HEK293 (cell line): Measurements from ENCODE around the gene KRTAP10-12.
A peak's percentile ranks its signal among the peaks of the same experiment; 100 is the strongest.

Source experiments
- CTCF ChIA-PET: fragments of 350-600 bp; formaldehyde crosslinking; extraction: SDS; loops from one replicate; lab custom pipeline; 2021; ENCODE audit warnings: antibody characterized with exemption; lab: Yijun Ruan, JAX
- POLR2A ChIA-PET: fragments of 300-600 bp; formaldehyde crosslinking; extraction: SDS; loops from one replicate; lab custom pipeline; 2020; ENCODE audit warnings: antibody characterized with exemption, inconsistent platforms; lab: Yijun Ruan, JAX
- H3K27ac ChIP-seq: fragments of 200-500 bp; sonication (Bioruptor generic); 2 replicates; pipeline ENCODE4 v1.5.1; 2014; ENCODE audit warnings: low read depth, low read length, control low read depth, inconsistent platforms; ENCODE audit errors: extremely low read depth
- H3K36me3 ChIP-seq, 2 experiments: fragments of 200-500 bp in 1 of 2; sonication (Bioruptor generic) in 1 of 2; 1 replicate in 1 of 2; 2 replicates in 1 of 2; pipeline ENCODE4 v1.5.1; 2014 to 2017; ENCODE audit warnings: inconsistent platforms in 2 of 2, low read length in 2 of 2; ENCODE audit not compliant: control insufficient read depth in 2 of 2, insufficient read depth in 1 of 2
- H3K4me1 ChIP-seq: fragments of 200-500 bp; sonication (Bioruptor generic); 2 replicates; pipeline ENCODE4 v1.5.1; 2014; ENCODE audit warnings: mild to moderate bottlenecking, low read length, inconsistent platforms; ENCODE audit not compliant: control insufficient read depth, insufficient read depth
- H3K4me3 ChIP-seq: 2 replicates; pipeline ENCODE4 v1.5.1; 2011; ENCODE audit warnings: low read depth, mild to moderate bottlenecking, control low read depth, low read length, moderate library complexity
- H3K9me3 ChIP-seq: fragments of 200-500 bp; sonication (Bioruptor generic); 2 replicates; pipeline ENCODE4 v1.5.1; 2014; ENCODE audit warnings: low read depth, low read length, inconsistent platforms; ENCODE audit not compliant: control insufficient read depth, insufficient read depth
- FEZF1 ChIP-seq: fragments of 450-650 bp; formaldehyde crosslinking; IDR thresholded peaks from 2 replicates; pipeline ENCODE4 v1.5.1; 2016; ENCODE audit warnings: missing biosample characterization, missing genetic modification characterization
- IKZF3 ChIP-seq: fragments of 450-650 bp; IDR thresholded peaks from 2 replicates; pipeline ENCODE4 v1.5.0; 2018; ENCODE audit warnings: missing biosample characterization, mild to moderate bottlenecking, missing genetic modification characterization, moderate library complexity
- KLF1 ChIP-seq: fragments of 450-650 bp; formaldehyde crosslinking; IDR thresholded peaks from 2 replicates; pipeline ENCODE4 v1.5.1; 2016; ENCODE audit warnings: missing biosample characterization, missing genetic modification characterization
- KLF7 ChIP-seq: fragments of 450-650 bp; formaldehyde crosslinking; IDR thresholded peaks from 2 replicates; pipeline ENCODE4 v1.5.1; 2016; ENCODE audit warnings: missing biosample characterization, missing genetic modification characterization, borderline replicate concordance
- KLF9 ChIP-seq: fragments of 450-650 bp; formaldehyde crosslinking; IDR thresholded peaks from 2 replicates; pipeline ENCODE4 v1.5.1; 2016; ENCODE audit warnings: missing biosample characterization, missing genetic modification characterization, low read depth
- PBX3 ChIP-seq: sonication (generic); formaldehyde crosslinking; IDR thresholded peaks from 2 replicates; pipeline ENCODE4 v1.8.1; 2022; ENCODE audit warnings: mild to moderate bottlenecking, moderate library complexity, missing genetic modification reagents
- SETDB1 ChIP-seq: IDR thresholded peaks from one replicate; pipeline ENCODE4 v1.6.1; 2017; ENCODE audit warnings: mild to moderate bottlenecking, low read length, moderate library complexity, mixed read lengths; ENCODE audit not compliant: insufficient read length
- SP7 ChIP-seq: fragments of 450-650 bp; formaldehyde crosslinking; IDR thresholded peaks from 2 replicates; pipeline ENCODE4 v1.5.1; 2016; ENCODE audit warnings: missing biosample characterization, missing genetic modification characterization
- TRIM28 ChIP-seq: IDR thresholded peaks from 2 replicates; pipeline ENCODE4 v1.6.1; 2011; ENCODE audit warnings: low read length, control low read depth, borderline replicate concordance
- ZNF112 ChIP-seq: fragments of 450-650 bp; formaldehyde crosslinking; IDR thresholded peaks from 2 replicates; pipeline ENCODE4 v1.5.0; 2017; ENCODE audit warnings: missing biosample characterization, missing genetic modification characterization
- ZNF133 ChIP-seq: fragments of 450-650 bp; formaldehyde crosslinking; IDR thresholded peaks from 2 replicates; pipeline ENCODE4 v1.5.1; 2016; ENCODE audit warnings: missing biosample characterization, missing genetic modification characterization
- ZNF184 ChIP-seq: fragments of 450-650 bp; IDR thresholded peaks from 2 replicates; pipeline ENCODE4 v1.5.1; 2018; ENCODE audit warnings: missing biosample characterization, mild to moderate bottlenecking, missing genetic modification characterization
- ZNF280D ChIP-seq: fragments of 450-650 bp; formaldehyde crosslinking; IDR thresholded peaks from 2 replicates; pipeline ENCODE4 v1.5.1; 2016; ENCODE audit warnings: missing biosample characterization, missing genetic modification characterization
- ZNF311 ChIP-seq: fragments of 450-650 bp; formaldehyde crosslinking; IDR thresholded peaks from 2 replicates; pipeline ENCODE4 v1.5.1; 2017; ENCODE audit warnings: missing biosample characterization, missing genetic modification characterization, borderline replicate concordance
- ZNF350 ChIP-seq: fragments of 450-650 bp; formaldehyde crosslinking; IDR thresholded peaks from 2 replicates; pipeline ENCODE4 v1.5.0; 2017; ENCODE audit warnings: missing biosample characterization, mild to moderate bottlenecking, missing genetic modification characterization
- ZNF404 ChIP-seq: fragments of 450-650 bp; formaldehyde crosslinking; IDR thresholded peaks from 2 replicates; pipeline ENCODE4 v1.5.1; 2017; ENCODE audit warnings: missing biosample characterization, missing genetic modification characterization
- ZNF433 ChIP-seq: fragments of 450-650 bp; formaldehyde crosslinking; IDR thresholded peaks from 2 replicates; pipeline ENCODE4 v1.5.1; 2016; ENCODE audit warnings: missing biosample characterization, missing genetic modification characterization, low read depth
- ZNF529 ChIP-seq: fragments of 450-650 bp; formaldehyde crosslinking; IDR thresholded peaks from 2 replicates; pipeline ENCODE4 v1.5.1; 2017; ENCODE audit warnings: missing genetic modification characterization, missing biosample characterization; ENCODE audit not compliant: insufficient replicate concordance
- ZNF544 ChIP-seq: fragments of 450-650 bp; formaldehyde crosslinking; IDR thresholded peaks from 2 replicates; pipeline ENCODE4 v1.5.0; 2017; ENCODE audit warnings: missing biosample characterization, missing genetic modification characterization
- ZNF585B ChIP-seq: fragments of 450-650 bp; formaldehyde crosslinking; IDR thresholded peaks from 2 replicates; pipeline ENCODE4 v1.5.1; 2016; ENCODE audit warnings: missing biosample characterization, missing genetic modification characterization
- ZNF629 ChIP-seq: fragments of 450-650 bp; formaldehyde crosslinking; IDR thresholded peaks from 2 replicates; pipeline ENCODE4 v1.5.1; 2017; ENCODE audit warnings: missing biosample characterization, missing genetic modification characterization
- ZNF658 ChIP-seq: fragments of 450-650 bp; formaldehyde crosslinking; IDR thresholded peaks from 2 replicates; pipeline ENCODE4; 2016; ENCODE audit warnings: missing biosample characterization, missing genetic modification characterization
- ZNF704 ChIP-seq: fragments of 450-650 bp; formaldehyde crosslinking; IDR thresholded peaks from 2 replicates; pipeline ENCODE4 v1.5.1; 2016; ENCODE audit warnings: missing biosample characterization, missing genetic modification characterization
- ZNF785 ChIP-seq: fragments of 450-650 bp; formaldehyde crosslinking; IDR thresholded peaks from 2 replicates; pipeline ENCODE4 v1.5.1; 2016; ENCODE audit warnings: missing biosample characterization, missing genetic modification characterization
- ZNF843 ChIP-seq: fragments of 450-650 bp; formaldehyde crosslinking; IDR thresholded peaks from 2 replicates; pipeline ENCODE4 v1.5.1; 2016; ENCODE audit warnings: missing biosample characterization, missing genetic modification characterization
- ZSCAN18 ChIP-seq: fragments of 450-650 bp; formaldehyde crosslinking; IDR thresholded peaks from 2 replicates; pipeline ENCODE4 v1.5.1; 2016; ENCODE audit warnings: missing biosample characterization, missing genetic modification characterization
- TF ChIP-seq, protein P1 (sequence below): IDR thresholded peaks from 2 replicates; pipeline ENCODE4 v1.6.1; 2011; ENCODE audit warnings: mild to moderate bottlenecking, low read depth, low read length, borderline replicate concordance
- TF ChIP-seq, protein P2 (sequence below): fragments of 450-650 bp; formaldehyde crosslinking; IDR thresholded peaks from 2 replicates; pipeline ENCODE4 v1.5.1; 2016; ENCODE audit warnings: missing biosample characterization, missing genetic modification characterization

The KRTAP10-12 gene

DNA sequence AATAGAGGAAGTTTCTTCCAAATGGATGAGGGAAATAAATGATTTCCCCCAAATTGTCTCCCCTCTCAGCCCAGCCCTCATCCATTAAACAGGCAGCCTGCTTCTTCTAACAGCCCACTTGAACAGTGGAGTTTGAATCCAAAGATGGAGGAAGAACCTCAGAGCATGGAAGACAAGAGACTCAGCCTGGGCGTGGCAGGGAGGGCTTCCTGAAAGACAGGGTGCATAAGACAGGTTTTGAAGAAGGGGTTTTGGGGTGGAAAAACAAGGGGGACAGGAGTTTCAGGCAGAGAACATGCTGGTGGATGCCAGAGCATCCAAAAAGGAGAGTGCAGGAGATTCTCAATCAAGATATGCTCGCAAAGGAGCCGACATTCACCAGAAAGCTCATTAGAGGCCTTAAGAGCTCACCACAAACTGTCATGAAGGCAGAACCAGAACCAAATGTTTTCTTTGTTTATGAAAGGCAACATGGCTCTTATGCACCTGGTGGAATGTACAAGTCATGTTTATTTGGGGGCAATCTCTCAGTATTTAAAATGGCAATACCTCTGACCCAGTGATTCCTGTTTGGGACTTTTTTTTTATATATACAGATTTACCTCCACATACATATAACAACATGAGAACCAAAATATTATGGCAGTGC, 40.9 kb downstream of the KRTAP10-12 start:
- Histone ChIP-seq H3K36me3 (no peaks in the 10 kb centered on the region), H3K9me3 (no peaks in the 10 kb centered on the region), H3K4me3 (no peak overlapping the region), H3K27ac (no peak overlapping the region), H3K4me1 (no peaks in the 10 kb centered on the region)
- CTCF ChIA-PET, result interaction anchor here (0.6 to 0.8 kb wide), 3 partner anchors 17 to 703 kb away, joined by 3 read pairs; no protein-coding TSS in a partner anchor
- POLR2A ChIA-PET, result no interaction called here
- no peak for TF ChIP-seq IKZF3
- TF ChIP-seq ZNF658 (tag by site-specific recombination), result no peak
- no peak for TF ChIP-seq SP7 (tag by site-specific recombination)
- TF ChIP-seq ZNF785, result no peak
- peak; percentile 82 for TF ChIP-seq SETDB1
- peak; percentile 92 for TF ChIP-seq ZNF311 (tag by site-specific recombination)
- 0 out of 2 replicates have a peak, but pooled peaks have one; percentile 22 for TF ChIP-seq ZNF184 (tag by site-specific recombination)
- TF ChIP-seq, protein P1, sequence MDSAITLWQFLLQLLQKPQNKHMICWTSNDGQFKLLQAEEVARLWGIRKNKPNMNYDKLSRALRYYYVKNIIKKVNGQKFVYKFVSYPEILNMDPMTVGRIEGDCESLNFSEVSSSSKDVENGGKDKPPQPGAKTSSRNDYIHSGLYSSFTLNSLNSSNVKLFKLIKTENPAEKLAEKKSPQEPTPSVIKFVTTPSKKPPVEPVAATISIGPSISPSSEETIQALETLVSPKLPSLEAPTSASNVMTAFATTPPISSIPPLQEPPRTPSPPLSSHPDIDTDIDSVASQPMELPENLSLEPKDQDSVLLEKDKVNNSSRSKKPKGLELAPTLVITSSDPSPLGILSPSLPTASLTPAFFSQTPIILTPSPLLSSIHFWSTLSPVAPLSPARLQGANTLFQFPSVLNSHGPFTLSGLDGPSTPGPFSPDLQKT, result no peak
- peak; percentile 70; the same call in 1 of the 2 replicates for TF ChIP-seq TRIM28
- no peak for TF ChIP-seq PBX3 (CRISPR knock-in tag)
- TF ChIP-seq ZNF843 (tag by site-specific recombination), result no peak
- TF ChIP-seq ZNF133 (tag by site-specific recombination), result no peak
- TF ChIP-seq KLF7, result peak; percentile 26; the same call in 1 of the 2 replicates
- TF ChIP-seq FEZF1 (tag by site-specific recombination), result no peak
- TF ChIP-seq KLF1 (tag by site-specific recombination), result no peak
- TF ChIP-seq ZNF529 (tag by site-specific recombination), result peak; percentile 25
- no peak for TF ChIP-seq ZNF629 (tag by site-specific recombination)
- no peak for TF ChIP-seq ZNF585B (tag by site-specific recombination)
- no peak for TF ChIP-seq ZNF704 (tag by site-specific recombination)
- TF ChIP-seq, protein P2, sequence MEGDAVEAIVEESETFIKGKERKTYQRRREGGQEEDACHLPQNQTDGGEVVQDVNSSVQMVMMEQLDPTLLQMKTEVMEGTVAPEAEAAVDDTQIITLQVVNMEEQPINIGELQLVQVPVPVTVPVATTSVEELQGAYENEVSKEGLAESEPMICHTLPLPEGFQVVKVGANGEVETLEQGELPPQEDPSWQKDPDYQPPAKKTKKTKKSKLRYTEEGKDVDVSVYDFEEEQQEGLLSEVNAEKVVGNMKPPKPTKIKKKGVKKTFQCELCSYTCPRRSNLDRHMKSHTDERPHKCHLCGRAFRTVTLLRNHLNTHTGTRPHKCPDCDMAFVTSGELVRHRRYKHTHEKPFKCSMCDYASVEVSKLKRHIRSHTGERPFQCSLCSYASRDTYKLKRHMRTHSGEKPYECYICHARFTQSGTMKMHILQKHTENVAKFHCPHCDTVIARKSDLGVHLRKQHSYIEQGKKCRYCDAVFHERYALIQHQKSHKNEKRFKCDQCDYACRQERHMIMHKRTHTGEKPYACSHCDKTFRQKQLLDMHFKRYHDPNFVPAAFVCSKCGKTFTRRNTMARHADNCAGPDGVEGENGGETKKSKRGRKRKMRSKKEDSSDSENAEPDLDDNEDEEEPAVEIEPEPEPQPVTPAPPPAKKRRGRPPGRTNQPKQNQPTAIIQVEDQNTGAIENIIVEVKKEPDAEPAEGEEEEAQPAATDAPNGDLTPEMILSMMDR (tag by site-specific recombination), result no peak
- no peak for TF ChIP-seq ZNF404 (tag by site-specific recombination)
- TF ChIP-seq ZNF280D (tag by site-specific recombination), result 0 out of 2 replicates have a peak, but pooled peaks have one; percentile 77
- TF ChIP-seq ZNF433 (tag by site-specific recombination), result no peak
- TF ChIP-seq ZSCAN18, result no peak
- TF ChIP-seq ZNF350, result peak; percentile 62; the same call in 1 of the 2 replicates
- no peak for TF ChIP-seq ZNF112 (tag by site-specific recombination)
- 0 out of 2 replicates have a peak, but pooled peaks have one; percentile 19 for TF ChIP-seq KLF9 (tag by site-specific recombination)
- no peak for TF ChIP-seq ZNF544 (tag by site-specific recombination)
